Measurements from ENCODE around the gene RASL10B.
"Not testable (repeated sequence)": the region's sequence is repeated elsewhere in the genome, so short reads cannot be mapped to it uniquely, and the experiment has no call there.

The RASL10B gene

GRCh38 chr17:35740216-35740615, 8.8 kb downstream of the RASL10B start:
- no peak for DNase-seq (ENCODE audit: low read depth)
- H3K4me3 ChIP-seq (ENCODE audit: low read depth, low read length), result no peak overlapping the region

GRCh38 chr17:35740997-35741931, 9.8 kb downstream of the RASL10B start:
- H3K4me3 ChIP-seq (ENCODE audit: low read depth, low read length), result no peak overlapping the region
- DNase-seq (ENCODE audit: low read depth), result no peak

- no peak for DNase-seq (ENCODE audit: low read depth)
Observed at GRCh38 chr17:35742496-35742895, 11.1 kb downstream of the RASL10B start.

GRCh38 chr17:35742896-35743477, 11.5 kb downstream of the RASL10B start:
- DNase-seq (ENCODE audit: low read depth), result no peak
- H3K4me3 ChIP-seq (ENCODE audit: low read depth, low read length), result no peak overlapping the region

More at GRCh38 chr17:35742496-35742895, 11.1 kb downstream of the RASL10B start:
- no peak overlapping the region for H3K4me3 ChIP-seq (ENCODE audit: low read depth, low read length)

- DNase-seq (ENCODE audit: low read depth), result no peak
- H3K4me3 ChIP-seq (ENCODE audit: low read depth, low read length), result no peak overlapping the region
Observed at GRCh38 chr17:35743626-35744328, 12.3 kb downstream of the RASL10B start.

- DNase-seq (ENCODE audit: low read depth), result no peak
- H3K4me3 ChIP-seq (ENCODE audit: low read depth, low read length), result no peak overlapping the region
Observed at GRCh38 chr17:35744830-35745229, 13.4 kb downstream of the RASL10B start.

GRCh38 chr17:35745246-35745645, 13.8 kb downstream of the RASL10B start:
- DNase-seq (ENCODE audit: low read depth), result no peak
- no peak overlapping the region for H3K4me3 ChIP-seq (ENCODE audit: low read depth, low read length)

- DNase-seq (ENCODE audit: low read depth), result no peak
- H3K4me3 ChIP-seq (ENCODE audit: low read depth, low read length), result no peak overlapping the region
Observed at GRCh38 chr17:35745749-35746320, 14.4 kb downstream of the RASL10B start.

- H3K4me3 ChIP-seq (ENCODE audit: low read depth, low read length), result no peak overlapping the region
- DNase-seq (ENCODE audit: low read depth), result no peak
Observed at GRCh38 chr17:35747540-35748017, 16.1 kb downstream of the RASL10B start.

- DNase-seq (ENCODE audit: low read depth), result no peak
Observed at GRCh38 chr17:35748341-35748841, 17.0 kb downstream of the RASL10B start.

GRCh38 chr17:35748979-35749378, 17.5 kb downstream of the RASL10B start:
- no peak overlapping the region for H3K4me3 ChIP-seq (ENCODE audit: low read depth, low read length)
- no peak for DNase-seq (ENCODE audit: low read depth)

More at GRCh38 chr17:35748341-35748841, 17.0 kb downstream of the RASL10B start:
- no peak overlapping the region for H3K4me3 ChIP-seq (ENCODE audit: low read depth, low read length)

GRCh38 chr17:35749560-35750412, 18.3 kb downstream of the RASL10B start:
- peak overlapping the region; percentile 27 for H3K4me3 ChIP-seq (ENCODE audit: low read depth, low read length)
- no peak for DNase-seq (ENCODE audit: low read depth)

GRCh38 chr17:35750526-35751395, 19.3 kb downstream of the RASL10B start:
- no peak for DNase-seq (ENCODE audit: low read depth)
- H3K4me3 ChIP-seq (ENCODE audit: low read depth, low read length), result no peak overlapping the region

GRCh38 chr17:35751541-35751940, 20.1 kb downstream of the RASL10B start:
- DNase-seq (ENCODE audit: low read depth); H3K4me3 ChIP-seq (ENCODE audit: low read depth, low read length): not testable (repeated sequence)

GRCh38 chr17:35752471-35752870, 21.0 kb downstream of the RASL10B start:
- no peak overlapping the region for H3K4me3 ChIP-seq (ENCODE audit: low read depth, low read length)
- no peak for DNase-seq (ENCODE audit: low read depth)

GRCh38 chr17:35752945-35753764, 21.7 kb downstream of the RASL10B start, which contains the start of gene GAS2L2:
GAS2L2 (minus strand) TSS chr17:35753239; CDS start chr17:35752850, 389 bp downstream.
- no peak within 1 kb of the TSS for H3K4me3 ChIP-seq (ENCODE audit: low read depth, low read length)
- no peak for DNase-seq (ENCODE audit: low read depth)

GRCh38 chr17:35757243-35757642, 25.8 kb downstream of the RASL10B start:
- H3K4me3 ChIP-seq (ENCODE audit: low read depth, low read length), result no peak overlapping the region
- no peak for DNase-seq (ENCODE audit: low read depth)

Data from skeletal muscle cell (primary cell).